HAP-1 (cell line): ENCODE measurements around the gene NAALADL2.

Source experiments
- DNase-seq, 2 experiments: peaks; one replicate each; pipeline ENCODE4 v3.0.0-alpha.2; 2016 to 2020; ENCODE audit warnings: low spot score in 2 of 2
- H3K27me3 ChIP-seq: fragments of 250-450 bp; sonication (Bioruptor Pico); 2 replicates; pipeline ENCODE4 v1.5.1; 2020; ENCODE audit warnings: low read depth, mild to moderate bottlenecking, moderate library complexity
- H3K36me3 ChIP-seq: fragments of 250-450 bp; sonication (Bioruptor Pico); replicated peaks from 2 replicates; pipeline ENCODE4 v1.5.1; 2020; ENCODE audit warnings: mild to moderate bottlenecking
- H3K4me1 ChIP-seq: fragments of 250-450 bp; sonication (Bioruptor Pico); 2 replicates; pipeline ENCODE4 v1.5.1; 2020; ENCODE audit warnings: mild to moderate bottlenecking
- H3K4me3 ChIP-seq: fragments of 250-450 bp; sonication (Bioruptor Pico); 2 replicates; pipeline ENCODE4 v1.5.1; 2020; ENCODE audit warnings: mild to moderate bottlenecking, moderate library complexity
- H3K9me3 ChIP-seq: fragments of 250-450 bp; sonication (Bioruptor Pico); 2 replicates; pipeline ENCODE4 v1.5.1; 2020; ENCODE audit warnings: mild to moderate bottlenecking, moderate library complexity
- in situ Hi-C: fragments of 300-500 bp; cut with MboI; formaldehyde crosslinking; loops from 3 replicates; pipeline ENCODE4 v1.14.3; 2020; ENCODE audit warnings: low sequenced_read_pairs, inconsistent platforms, mixed read lengths

The NAALADL2 gene

DNA sequence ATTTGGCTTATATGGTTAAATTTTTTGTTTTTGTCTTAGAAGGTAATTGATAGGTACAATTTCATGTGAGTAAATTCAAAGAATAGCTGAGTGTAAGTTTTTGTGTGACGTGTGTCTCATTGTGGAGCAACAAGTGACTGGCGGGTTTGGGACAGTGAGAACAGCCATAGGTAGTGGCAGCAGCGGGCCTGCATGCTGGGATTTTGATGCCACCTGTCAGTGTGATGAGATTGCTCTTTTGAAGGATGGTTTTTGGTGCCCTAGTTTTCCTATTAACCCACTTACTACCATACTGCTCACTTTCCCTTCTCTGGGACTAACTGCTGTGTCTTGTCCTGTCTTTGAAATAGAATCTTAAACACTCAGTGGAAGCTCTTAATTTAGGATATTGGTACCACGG, 522.6 kb downstream of the NAALADL2 start:
- Histone ChIP-seq H3K27me3 (no peaks in the 10 kb centered on the region), H3K9me3 (no peaks in the 10 kb centered on the region), H3K4me3 (no peak overlapping the region), H3K36me3 (no peaks in the 10 kb centered on the region), H3K4me1 (no peaks in the 10 kb centered on the region)
- DNase-seq = no peak
- in situ Hi-C loops = no loop called here

DNA sequence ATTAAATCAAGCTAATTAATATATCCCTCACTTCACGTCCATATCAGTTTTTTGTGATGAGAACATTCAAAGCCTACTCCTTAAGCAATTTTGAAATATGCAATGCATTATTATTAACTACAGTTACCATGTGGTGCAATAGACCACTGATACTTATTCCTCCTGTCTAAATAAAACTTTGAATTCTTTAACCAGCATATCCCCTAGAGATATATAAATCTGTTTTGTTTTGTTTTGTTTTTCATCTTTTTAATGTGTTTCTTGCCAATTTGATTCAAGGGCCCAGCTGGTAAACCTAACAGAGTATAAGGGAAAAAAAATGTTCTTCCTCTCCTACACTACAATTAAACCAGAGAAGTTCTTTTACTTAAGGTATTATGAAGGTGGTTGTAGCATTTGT, 524.2 kb downstream of the NAALADL2 start:
- Histone ChIP-seq H3K9me3 (no peaks in the 10 kb centered on the region), H3K36me3 (no peaks in the 10 kb centered on the region), H3K4me3 (no peak overlapping the region), H3K4me1 (no peaks in the 10 kb centered on the region), H3K27me3 (no peaks in the 10 kb centered on the region)
- DNase-seq = no peak
- in situ Hi-C loops = no loop called here

DNA sequence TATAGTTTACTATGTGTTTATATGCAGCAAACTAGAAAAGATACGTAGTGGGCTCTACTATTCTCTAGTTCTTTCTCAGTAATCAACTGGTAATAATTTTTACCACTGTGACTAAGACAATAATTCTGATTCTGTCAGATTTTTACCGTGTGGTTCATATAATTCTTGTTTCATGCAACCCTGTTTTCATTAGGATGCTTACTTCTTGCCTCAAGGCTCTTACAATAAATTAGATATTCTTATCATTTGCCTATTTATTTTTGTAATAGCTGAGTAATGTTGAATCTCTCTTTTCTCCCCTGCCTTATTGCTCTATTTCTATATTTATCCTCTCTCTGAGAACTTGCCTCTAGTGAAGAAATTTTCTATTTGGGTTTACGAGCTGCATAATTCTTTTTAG, 524.7 kb downstream of the NAALADL2 start:
- Histone ChIP-seq H3K36me3 (no peaks in the 10 kb centered on the region), H3K4me3 (no peak overlapping the region), H3K4me1 (no peaks in the 10 kb centered on the region), H3K9me3 (no peaks in the 10 kb centered on the region), H3K27me3 (no peaks in the 10 kb centered on the region)
- DNase-seq = no peak
- in situ Hi-C loops = no loop called here

DNA sequence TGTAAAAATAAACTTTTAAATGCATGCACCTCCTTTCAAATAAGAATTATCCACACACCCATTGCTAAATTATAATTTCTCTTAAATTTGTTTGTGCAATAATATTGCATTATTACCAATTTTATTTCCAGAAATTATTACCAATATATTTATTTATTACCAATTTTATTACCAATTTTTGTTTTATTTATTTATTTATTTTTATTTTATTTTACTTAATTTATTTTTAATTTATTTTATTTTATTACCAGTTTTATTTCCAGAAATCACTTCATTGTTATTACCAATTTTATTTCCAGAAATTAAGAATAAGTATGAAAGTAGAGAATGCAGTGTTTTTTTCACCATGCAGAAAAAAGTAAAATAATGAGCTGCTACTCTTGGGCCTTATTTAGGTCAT, 525.4 kb downstream of the NAALADL2 start:
- no peak for DNase-seq
- Histone ChIP-seq H3K4me1 (no peaks in the 10 kb centered on the region), H3K9me3 (no peaks in the 10 kb centered on the region), H3K4me3 (no peak overlapping the region), H3K36me3 (no peaks in the 10 kb centered on the region), H3K27me3 (no peaks in the 10 kb centered on the region)
- in situ Hi-C loops = no loop called here

DNA sequence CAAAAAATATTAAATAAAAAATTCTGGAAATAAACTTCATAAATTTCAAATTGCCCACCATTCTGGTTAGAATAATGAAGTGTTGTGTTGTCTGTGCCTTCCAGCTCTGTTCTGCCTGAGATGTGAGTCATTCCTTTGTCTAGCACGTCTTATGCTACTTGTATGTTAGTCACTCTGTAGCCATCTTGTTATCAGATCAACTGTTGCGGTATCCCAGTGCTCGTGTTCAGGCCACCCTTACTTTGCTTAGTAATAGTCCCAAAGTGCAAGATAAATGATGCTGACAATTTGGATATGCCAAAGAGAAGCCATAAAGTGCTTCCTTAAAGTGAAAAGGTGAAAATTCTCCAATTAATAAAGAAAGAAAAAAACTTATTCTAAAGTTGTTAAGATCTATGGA, 527.5 kb downstream of the NAALADL2 start:
- Histone ChIP-seq H3K9me3 (no peaks in the 10 kb centered on the region), H3K4me1 (no peaks in the 10 kb centered on the region), H3K4me3 (no peak overlapping the region), H3K36me3 (no peaks in the 10 kb centered on the region), H3K27me3 (no peaks in the 10 kb centered on the region)
- in situ Hi-C loops = no loop called here
- no peak for DNase-seq

DNA sequence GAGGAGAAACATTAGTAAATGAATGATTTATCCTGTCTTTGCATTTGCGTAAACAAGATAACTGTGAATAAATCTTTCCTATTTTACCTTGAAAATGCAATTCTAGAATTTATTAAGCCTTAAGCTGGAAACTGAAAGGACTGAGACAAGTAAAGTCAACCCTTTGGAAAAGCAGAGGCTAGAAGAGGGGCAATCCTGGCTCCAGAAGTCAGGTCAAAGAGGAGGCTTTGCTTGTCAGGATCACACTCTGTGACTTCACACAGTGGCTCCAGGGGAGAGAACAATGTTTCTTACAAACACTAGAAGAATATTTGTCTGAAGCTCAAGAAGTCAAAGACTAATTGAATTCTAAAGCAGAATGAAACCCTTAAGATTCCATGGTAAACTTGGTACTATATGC, 530.4 kb downstream of the NAALADL2 start:
- Histone ChIP-seq H3K4me3 (no peak overlapping the region), H3K4me1 (no peaks in the 10 kb centered on the region), H3K9me3 (no peaks in the 10 kb centered on the region), H3K27me3 (no peaks in the 10 kb centered on the region), H3K36me3 (no peaks in the 10 kb centered on the region)
- in situ Hi-C loops = no loop called here
- DNase-seq = no peak

DNA sequence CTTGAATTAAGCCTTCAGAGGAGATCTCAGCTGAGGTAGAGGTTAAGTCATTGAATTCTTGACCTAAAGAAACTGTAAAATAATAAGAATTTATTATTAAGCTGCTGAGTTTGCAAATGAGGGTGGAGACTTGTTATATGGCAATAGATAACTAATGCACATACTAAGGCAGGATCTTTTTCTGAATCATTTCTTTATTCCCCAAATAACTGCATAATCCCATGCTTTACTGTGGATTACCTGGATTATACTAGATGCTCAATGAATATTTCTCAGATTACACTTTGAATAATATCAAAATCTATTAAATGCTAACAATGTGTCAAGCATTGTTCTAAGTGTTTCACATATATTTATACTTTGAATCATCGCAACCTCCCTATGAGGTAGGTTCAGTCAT, 532.5 kb downstream of the NAALADL2 start:
- Histone ChIP-seq H3K4me3 (no peak overlapping the region), H3K27me3 (no peaks in the 10 kb centered on the region), H3K4me1 (no peaks in the 10 kb centered on the region), H3K36me3 (no peaks in the 10 kb centered on the region), H3K9me3 (no peaks in the 10 kb centered on the region)
- no peak for DNase-seq
- in situ Hi-C loops = no loop called here

DNA sequence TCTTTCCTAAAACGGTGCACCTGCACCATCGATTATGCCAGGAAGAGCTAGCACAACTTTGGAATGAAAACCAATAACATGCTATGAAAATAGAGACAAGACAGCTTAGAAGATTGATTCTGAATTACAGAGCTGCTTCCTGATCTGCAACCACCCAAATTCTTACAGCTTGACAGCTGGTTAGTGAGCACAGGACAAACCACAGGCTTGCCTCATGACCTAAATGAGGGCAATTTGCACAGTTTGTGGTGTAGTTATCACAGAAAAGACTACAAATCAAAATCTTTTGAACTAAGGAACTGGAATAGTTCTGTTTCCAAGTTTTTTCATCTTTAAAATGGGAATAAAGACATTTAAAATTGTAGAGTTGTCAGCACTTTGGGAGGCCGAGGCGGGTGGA, 533.5 kb downstream of the NAALADL2 start:
- no peak for DNase-seq
- no peaks in the 10 kb centered on the region for H3K27me3 ChIP-seq
- no peaks in the 10 kb centered on the region for H3K36me3 ChIP-seq
- no peaks in the 10 kb centered on the region for H3K4me1 ChIP-seq
- in situ Hi-C loops = no loop called here
- H3K9me3 ChIP-seq = no peaks in the 10 kb centered on the region
- no peak overlapping the region for H3K4me3 ChIP-seq

DNA sequence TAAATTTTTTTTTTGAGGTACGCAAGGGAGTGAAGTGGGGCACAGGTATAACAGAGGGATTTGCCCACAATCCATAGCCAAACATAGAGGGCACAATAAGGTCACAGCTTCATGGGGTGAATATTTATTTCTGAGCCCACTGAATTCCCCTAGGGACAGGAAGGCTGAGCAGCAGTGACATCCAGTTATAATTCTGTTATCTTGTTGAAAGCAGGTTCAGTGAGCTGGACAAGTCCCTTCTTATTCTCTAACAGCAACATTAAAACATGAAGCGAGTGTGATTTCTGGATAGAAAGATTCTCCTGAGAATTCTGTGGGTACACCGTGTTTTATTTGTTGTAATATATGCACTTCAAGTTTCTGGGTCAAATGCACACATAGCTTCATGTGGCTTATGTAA, 538.2 kb downstream of the NAALADL2 start:
- H3K27me3 ChIP-seq = no peaks in the 10 kb centered on the region
- in situ Hi-C loops = no loop called here
- H3K9me3 ChIP-seq = no peaks in the 10 kb centered on the region
- H3K4me1 ChIP-seq = peaks cover 7% of the 10 kb centered on the region
- no peak overlapping the region for H3K4me3 ChIP-seq
- H3K36me3 ChIP-seq = no peaks in the 10 kb centered on the region
- DNase-seq = no peak

DNA sequence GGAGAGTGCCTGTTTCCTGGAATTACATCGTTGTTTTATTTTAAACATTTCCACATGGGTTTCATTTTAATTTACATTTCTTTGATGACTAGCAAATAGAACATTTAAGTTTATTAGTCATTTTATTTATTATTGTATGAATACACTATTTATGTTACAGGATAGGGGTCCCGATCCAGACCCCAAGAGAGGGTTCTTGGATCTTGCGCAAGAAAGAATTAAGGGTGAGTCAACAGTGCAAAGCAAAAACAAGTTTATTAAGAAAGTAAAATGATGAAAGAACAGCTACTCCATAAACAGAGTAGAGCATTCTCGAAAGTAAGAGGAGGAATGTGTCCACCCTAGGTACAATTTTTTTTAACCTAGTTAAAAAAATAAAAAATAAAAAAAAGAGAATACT, 539.5 kb downstream of the NAALADL2 start:
- H3K27me3 ChIP-seq = no peaks in the 10 kb centered on the region
- in situ Hi-C loops = no loop called here
- H3K4me3 ChIP-seq = no peak overlapping the region
- H3K9me3 ChIP-seq = no peaks in the 10 kb centered on the region
- no peaks in the 10 kb centered on the region for H3K36me3 ChIP-seq
- DNase-seq = no peak
- peaks cover 7% of the 10 kb centered on the region for H3K4me1 ChIP-seq

DNA sequence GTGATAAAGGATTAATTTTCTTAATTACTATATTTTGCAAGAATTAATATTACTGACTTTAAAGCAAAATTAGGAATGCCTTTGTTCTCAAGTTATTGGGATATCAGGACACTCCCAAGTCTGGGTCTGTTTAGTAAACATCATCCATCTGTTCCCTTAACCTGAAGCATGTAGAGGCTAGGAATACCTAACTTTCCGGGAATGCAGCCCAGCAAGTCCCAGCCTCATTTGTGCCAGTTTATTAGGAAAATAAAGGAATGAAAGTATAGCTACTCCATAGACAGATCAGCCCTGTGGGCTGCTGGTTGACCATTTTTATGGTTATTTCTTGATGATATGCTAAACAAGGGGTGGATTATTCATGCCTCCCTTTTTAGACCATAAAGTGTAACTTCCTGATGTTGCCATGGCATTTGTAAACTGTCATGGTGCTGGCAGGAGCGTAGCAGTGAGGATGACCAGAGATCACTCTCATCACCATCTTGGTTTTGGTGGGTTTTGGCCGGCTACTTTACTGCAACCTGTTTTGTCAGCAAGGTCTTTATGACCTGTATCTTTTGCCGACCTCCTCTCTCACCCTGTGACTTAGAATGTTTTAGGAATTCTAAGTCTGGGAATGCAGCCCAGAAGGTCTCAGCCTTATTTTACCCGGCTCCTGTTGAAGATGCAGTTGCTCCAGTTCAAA, 540.2 kb downstream of the NAALADL2 start:
- Histone ChIP-seq H3K4me1 (peaks cover 7% of the 10 kb centered on the region), H3K36me3 (no peaks in the 10 kb centered on the region), H3K4me3 (no peak overlapping the region), H3K9me3 (no peaks in the 10 kb centered on the region), H3K27me3 (no peaks in the 10 kb centered on the region)
- in situ Hi-C loops = no loop called here
- DNase-seq = no peak

DNA sequence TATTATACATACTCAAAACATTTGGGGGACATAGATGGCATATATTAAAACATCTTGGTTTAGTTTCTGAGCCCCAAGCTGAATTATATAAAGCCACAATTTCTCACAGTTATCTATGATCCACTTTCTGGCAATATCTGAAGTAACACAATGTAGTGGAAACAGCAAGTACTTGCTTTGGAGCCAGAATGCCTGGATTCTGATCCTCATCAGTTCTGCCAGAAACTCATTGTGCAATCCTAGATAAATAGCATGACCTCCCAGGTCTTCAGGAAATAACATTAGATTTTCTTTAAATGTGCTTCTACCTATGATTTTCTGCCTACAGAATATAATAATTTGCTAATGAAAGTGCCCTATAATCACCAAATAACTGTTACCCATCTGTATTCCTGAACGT, 544.9 kb downstream of the NAALADL2 start:
- Histone ChIP-seq H3K27me3 (no peaks in the 10 kb centered on the region), H3K4me3 (no peak overlapping the region), H3K4me1 (peaks cover 7% of the 10 kb centered on the region), H3K9me3 (no peaks in the 10 kb centered on the region), H3K36me3 (no peaks in the 10 kb centered on the region)
- in situ Hi-C loops = no loop called here
- DNase-seq = no peak

DNA sequence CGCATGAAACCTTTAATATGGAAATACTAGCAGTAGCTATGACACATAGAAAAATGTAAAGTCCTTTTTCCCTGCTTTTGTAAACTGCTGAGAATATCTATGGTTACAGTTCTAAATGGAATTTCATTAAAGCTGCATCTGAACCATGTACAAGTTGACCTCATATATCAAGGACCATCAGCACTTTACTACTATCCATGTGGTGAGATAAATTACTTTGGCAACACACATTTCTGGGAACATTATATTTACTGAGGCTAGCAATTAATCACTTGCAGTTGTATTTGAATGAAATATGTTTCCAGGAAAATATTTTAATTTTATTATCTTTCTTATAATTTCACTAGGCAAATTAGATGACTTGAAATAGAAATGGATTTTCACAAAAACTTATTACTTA, 545.5 kb downstream of the NAALADL2 start:
- H3K27me3 ChIP-seq = no peaks in the 10 kb centered on the region
- in situ Hi-C loops = no loop called here
- H3K4me1 ChIP-seq = peaks cover 7% of the 10 kb centered on the region
- no peaks in the 10 kb centered on the region for H3K9me3 ChIP-seq
- no peaks in the 10 kb centered on the region for H3K36me3 ChIP-seq
- no peak for DNase-seq
- no peak overlapping the region for H3K4me3 ChIP-seq

DNA sequence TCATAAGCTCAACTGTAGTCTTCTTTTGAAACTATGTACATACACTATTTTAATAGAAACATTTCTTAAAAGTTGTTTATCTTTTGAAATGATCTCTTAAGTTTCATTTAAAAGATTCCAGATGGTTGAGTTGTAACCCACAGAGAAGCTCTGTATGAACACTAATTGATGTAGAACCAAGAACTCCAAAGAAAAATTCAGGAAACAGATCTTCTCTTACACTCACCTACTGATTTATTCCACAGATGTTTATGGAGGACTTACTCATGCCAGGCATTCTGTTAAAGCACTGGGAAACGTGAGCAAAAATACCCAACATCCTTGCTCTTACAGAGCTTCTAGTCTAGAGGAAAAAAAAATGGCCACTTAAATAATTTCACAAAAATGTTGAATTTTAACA, 551.1 kb downstream of the NAALADL2 start:
- Histone ChIP-seq H3K36me3 (no peaks in the 10 kb centered on the region), H3K4me1 (peaks cover 19% of the 10 kb centered on the region), H3K27me3 (no peaks in the 10 kb centered on the region), H3K4me3 (no peak overlapping the region), H3K9me3 (no peaks in the 10 kb centered on the region)
- DNase-seq = no peak
- in situ Hi-C loops = no loop called here

DNA sequence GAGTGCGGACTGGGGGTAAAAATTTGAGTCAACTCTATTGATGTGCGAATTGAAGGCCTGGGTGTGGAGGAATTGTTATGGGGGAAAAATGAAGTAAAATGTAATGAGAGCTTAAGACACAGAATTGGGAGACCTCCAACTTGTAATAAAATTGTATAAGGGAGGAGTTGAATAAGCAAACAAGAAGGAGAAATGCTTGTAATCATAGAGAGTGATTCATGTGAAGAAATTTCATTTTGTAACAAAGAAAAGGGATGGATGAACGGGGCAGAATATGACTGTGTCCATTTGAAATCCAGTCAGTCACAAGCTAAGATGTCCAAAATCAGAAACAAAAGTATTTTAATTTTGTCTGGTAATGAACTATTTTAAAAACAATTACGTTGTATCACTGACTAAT, 552.3 kb downstream of the NAALADL2 start:
- Histone ChIP-seq H3K27me3 (no peaks in the 10 kb centered on the region), H3K4me3 (no peak overlapping the region), H3K36me3 (no peaks in the 10 kb centered on the region), H3K9me3 (no peaks in the 10 kb centered on the region), H3K4me1 (peaks cover 19% of the 10 kb centered on the region)
- peak in 1 of 2 experiments; percentile 19 for DNase-seq
- in situ Hi-C loops = no loop called here
